NCI-H1417 treated with DMSO at 0.1 percent for 48 hours (cell line): ENCODE results near the gene NDUFS7.
"Not testable (repeated sequence)": the region's sequence is repeated elsewhere in the genome, so short reads cannot be mapped to it uniquely, and the experiment has no call there.

Experiments used
- DNase-seq: peaks from one replicate; lab custom pipeline; 2025; lab: John Stamatoyannopoulos, UW

NDUFS7 gene

GRCh38 chr19:1417681-1418495 is 34.2 kb downstream of the NDUFS7 start:
- DNase-seq: no peak

DNA sequence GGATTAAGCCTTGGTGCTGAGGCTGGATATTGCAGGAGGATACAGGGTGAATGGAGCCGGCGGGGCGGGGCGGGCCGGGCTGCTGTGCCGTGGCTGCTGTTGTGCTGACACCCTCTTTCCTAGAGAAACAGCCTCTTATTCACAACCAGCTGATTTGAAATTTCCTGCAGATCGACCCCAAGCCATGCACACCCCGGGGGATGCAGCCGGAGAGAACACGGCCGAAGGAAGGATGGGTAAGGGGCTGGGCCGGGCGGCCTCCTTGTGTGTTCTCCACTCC is 34.7 kb downstream of the NDUFS7 start:
- DNase-seq: no peak

DNA sequence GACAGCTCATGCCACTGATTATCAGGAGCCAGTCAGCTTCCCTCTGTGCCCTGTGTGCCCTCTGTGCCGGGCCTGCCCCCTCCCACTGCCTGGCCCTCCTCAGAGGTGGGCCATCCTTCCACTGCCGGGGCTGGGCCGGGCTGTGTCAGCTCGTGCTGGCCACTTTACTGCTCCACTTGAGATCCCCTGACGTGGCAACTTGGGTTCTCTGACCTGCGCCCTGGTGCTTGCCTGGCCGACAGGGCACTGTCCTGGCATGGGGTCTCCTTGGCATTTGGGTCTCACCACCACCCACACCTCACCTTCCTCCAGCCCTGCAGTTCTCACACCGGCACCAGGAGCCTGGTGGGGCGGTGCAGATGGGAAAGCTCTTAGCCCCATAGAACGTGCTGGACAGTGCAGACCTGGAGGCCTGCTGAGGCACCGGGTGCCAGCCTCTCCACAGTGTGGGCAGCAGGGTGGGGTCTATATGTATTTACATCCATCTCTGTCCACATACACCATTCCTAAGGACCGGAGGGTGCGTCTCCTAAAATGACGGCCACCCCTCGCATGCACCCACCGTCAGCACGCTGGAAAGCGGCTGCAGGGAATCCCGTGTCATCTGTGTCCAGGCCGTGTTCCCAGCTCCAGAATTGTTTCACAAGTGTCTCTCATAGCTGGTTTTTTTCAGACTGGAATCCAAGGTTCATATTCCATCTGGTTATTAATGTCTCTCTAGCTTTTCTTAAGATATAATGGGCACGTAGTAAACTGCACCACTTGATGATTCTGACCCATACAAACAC is 35.4 kb downstream of the NDUFS7 start:
- no peak for DNase-seq

DNA sequence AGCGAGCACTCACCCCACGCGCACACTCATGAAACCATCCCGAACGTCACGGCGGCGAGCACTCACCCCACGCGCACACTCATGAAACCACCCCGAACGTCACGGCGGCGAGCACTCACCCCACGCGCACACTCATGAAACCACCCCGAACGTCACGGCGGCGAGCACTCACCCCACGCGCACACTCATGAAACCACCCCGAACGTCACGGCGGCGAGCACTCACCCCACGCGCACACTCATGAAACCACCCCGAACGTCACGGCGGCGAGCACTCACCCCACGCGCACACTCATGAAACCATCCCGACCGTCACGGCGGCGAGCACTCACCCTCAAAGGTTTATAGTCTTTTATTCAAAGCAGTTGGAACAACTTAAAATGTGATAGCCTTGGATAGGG is 36.4 kb downstream of the NDUFS7 start:
- not testable (repeated sequence) for DNase-seq

- DNase-seq: no peak
Measured at GRCh38 chr19:1420590-1420989, 36.9 kb downstream of the NDUFS7 start.

GRCh38 chr19:1421218-1421957 is 37.7 kb downstream of the NDUFS7 start:
- no peak for DNase-seq

DNA sequence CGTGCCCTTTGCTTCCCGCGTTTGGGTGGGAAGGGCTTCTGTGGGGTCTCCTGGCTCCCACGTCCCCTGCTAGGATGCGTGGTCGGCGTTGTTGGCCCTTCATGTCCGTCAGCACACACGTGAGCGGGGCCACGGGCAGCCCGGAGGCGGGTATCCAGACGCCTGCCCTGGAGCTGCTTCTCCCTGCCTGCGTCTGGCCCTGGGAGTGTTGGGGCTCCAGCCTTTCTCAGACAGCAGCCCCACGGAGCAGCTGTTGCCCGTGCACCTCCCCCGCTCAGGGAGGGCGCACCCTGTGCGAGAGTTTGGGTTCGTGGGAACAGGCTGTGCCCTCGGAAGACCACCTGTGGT is 38.2 kb downstream of the NDUFS7 start:
- no peak for DNase-seq

- DNase-seq: no peak
Measured at GRCh38 chr19:1422360-1422759, 38.7 kb downstream of the NDUFS7 start.

GRCh38 chr19:1422943-1423342 is 39.2 kb downstream of the NDUFS7 start:
- no peak for DNase-seq

DNA sequence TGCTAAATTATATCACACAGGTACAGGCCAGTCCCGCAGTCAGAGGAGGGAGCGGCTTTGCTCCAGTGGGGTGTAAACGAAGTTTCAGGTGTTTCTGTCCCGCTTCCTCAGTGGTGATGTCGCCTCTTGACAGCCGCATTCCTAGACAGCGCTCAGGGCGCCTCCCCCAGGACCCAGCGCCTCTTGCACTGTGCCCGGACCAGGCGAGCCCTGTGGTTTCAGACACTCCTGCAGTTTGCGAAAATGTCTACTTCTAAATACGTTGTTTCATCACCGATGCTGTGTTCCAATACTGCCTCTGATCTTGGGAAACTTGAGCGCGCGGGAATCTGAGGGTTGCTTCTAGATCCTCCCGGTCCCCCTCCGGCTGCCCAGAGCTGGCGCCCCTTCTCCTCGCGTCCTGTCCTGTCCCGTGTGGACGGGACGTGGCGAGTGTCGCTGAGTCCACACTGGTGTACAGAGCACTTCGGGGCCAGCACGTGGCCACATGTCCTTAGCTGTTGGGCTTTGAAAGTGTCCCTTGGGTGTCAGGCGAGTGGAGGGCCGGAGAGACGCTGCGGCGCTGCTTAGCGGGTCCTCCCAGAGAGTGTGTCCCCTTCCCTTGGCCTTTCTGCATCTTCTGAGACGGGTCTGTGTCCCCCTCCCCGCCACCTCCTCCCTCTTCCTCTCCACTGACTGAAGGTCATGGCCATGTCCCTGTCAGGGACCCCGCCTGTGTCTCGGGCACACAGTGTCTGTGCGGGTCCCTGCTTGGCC is 39.9 kb downstream of the NDUFS7 start:
- DNase-seq: no peak

DNA sequence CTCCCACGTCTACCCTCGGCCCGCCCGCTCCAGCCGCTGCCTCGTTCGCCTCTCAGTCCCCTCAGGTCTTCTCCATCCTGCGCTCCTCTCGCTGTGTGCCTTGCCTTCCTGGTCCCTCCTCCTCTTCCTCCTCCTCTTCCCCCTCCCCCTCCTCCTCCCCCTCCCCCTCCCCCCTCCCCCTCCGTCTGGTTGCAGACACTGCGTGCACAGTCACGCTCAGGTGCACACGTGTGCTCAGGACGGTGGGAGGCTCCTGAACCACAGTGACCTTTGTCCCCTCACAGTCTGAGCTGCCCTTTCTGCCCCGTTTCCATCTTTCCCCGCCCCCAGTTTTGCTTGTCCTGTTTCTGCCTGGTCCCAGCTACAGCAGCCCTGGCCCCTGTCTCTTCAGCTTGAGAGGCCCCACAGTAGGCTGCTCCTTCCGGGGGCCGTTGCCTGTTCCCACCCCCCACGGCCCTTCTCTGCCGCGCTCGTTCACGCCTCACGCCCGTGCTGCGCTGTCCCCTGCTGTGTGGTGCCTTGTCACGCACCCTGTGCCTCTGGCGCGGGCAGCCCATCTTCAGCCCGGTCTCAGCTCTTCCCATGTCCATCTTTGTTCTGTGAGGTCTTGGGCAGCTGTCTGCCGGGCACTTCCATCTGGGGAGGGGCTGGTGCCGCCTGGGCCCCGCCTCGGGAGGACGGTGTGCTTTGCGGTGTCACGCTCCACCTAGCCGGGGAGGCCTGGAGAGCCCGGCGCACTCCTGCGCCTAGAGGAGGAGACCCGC is 40.7 kb downstream of the NDUFS7 start:
- no peak for DNase-seq

GRCh38 chr19:1425102-1425837 is 41.6 kb downstream of the NDUFS7 start:
- DNase-seq: no peak

DNA sequence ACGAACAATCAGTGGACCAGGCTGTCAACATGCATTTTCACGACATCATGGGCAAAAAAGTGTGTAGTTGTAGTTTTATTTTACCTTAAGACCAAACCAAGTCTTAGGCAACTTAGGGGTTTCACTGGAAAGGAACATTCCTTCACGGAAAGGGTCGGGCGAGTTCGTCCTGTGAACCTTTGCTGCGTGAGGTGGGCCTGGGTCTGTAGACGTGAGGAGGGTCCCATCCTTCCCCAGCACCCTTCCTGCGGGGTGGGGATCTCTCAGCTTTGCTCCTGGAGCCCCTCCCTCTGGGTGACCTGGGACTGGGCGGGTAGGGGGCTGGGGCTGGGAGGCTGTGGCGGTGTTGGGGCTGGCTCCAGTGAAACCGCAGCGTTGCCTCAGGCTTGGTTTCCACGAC is 42.2 kb downstream of the NDUFS7 start:
- DNase-seq: no peak

GRCh38 chr19:1426736-1427135 is 43.0 kb downstream of the NDUFS7 start:
- no peak for DNase-seq

- no peak for DNase-seq
Measured at GRCh38 chr19:1427221-1427920, 43.7 kb downstream of the NDUFS7 start.

DNA sequence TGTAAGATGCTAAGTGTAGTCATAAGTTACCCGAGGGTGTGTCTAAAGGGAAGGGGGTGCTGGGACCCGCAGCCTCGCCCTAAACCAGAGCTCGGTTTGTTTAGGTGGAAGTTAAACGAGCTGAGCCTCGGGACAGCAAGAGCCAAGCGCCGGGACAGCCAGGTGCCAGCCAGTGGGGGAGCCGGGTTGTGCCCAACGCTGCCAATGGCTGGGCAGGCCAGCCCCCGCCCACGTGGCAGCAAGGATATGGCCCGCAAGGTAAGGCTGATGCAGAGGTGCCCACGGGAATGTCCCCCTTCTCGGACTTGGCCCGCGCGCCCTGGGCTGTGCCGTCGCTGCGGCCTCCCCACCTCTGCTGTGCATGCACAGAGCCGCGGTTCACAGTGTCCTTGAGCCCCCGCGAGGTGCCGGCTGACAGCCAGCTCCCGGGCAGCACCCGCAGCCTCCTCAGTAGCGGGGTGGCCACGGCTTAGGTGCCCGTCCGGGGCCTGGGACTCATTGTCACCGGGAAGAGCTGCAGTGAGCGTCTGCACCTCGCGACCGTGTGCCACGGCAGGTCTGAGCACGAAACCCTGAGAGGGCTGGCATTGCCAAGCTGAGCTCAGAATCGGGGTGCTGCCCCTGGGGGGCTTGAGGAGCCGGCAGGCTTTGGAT is 45.2 kb downstream of the NDUFS7 start:
- DNase-seq: no peak

GRCh38 chr19:1429750-1430149 is 46.0 kb downstream of the NDUFS7 start:
- DNase-seq: no peak

DNA sequence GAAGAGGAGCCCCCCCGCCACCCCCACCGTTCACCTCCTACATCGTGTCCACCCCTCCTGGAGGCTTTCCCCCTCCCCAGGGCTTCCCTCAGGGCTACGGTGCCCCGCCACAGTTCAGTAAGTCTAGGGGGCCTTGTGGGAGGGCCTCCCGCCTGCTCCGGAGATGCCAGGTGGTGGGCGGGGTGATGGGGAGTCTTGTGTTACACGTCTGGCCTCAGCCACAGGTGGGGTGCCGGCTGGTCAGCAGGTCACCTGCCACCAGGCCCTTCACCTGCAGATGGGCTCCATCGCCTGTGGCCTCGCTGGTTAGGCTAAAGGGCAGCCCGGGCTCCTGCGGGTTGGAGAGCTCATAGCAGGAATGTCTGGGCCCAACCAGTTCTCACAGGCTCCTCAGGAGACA is 46.5 kb downstream of the NDUFS7 start:
- no peak for DNase-seq

DNA sequence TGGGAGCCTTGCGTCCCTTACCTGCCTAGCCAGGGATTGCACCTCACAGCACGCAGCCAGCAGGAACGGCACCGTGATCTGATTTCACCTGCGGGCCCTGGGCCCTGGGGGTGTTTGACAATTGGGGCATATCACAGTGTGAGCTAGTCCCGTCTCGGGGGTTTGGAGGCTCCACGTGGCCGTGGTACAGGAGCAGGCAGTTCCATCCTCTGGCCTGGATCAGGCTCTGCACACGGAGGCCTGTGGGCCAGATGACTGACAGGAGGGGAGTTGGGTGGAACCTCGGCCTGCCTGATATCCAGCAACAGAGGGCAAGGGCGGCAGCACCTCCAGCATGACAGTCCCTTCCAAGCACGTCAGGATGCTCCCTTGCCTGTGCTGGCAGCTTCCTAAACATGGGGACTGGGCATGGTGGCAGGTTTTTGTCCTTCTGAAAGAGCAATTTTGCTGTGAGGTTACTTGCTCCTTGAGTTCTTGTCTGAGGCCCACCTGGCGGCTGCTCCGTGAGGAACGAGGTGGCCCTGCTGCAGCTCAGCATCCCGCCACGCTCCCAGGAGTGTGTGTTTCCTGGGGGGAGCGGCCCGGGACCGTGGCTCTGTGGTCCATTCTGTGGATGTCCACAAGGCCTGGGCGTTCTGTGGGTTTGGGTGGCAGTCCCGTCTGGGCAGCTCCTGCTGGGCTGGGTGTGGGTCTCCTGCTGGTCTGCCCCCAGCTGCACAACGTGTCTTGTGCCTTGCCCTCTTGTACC is 48.2 kb downstream of the NDUFS7 start:
- DNase-seq: no peak
